LNCAP (cell line): ENCODE data around the gene LTB4R.
A peak's percentile ranks its signal among the peaks of the same experiment; 100 is the strongest.

ENCODE experiments used
- CTCF ChIP-seq: fragments of 450-650 bp; IDR thresholded peaks from 2 replicates; pipeline ENCODE4 v1.5.1; 2017; ENCODE audit warnings: mild to moderate bottlenecking

The LTB4R gene

GRCh38 chr14:24307575-24308341 lies 3.5 kb upstream of the LTB4R start, which contains the start of gene CIDEB:
Gene CIDEB (minus strand): TSS chr14:24307977. CDS start chr14:24307858, 119 bp downstream.
- TF ChIP-seq CTCF, result peak; percentile 99

GRCh38 chr14:24308342-24309124 lies 2.8 kb upstream of the LTB4R start:
- TF ChIP-seq CTCF, result peak; percentile 38

GRCh38 chr14:24309538-24310264 lies 1.6 kb upstream of the LTB4R start, which contains the start of gene LTB4R2:
Gene LTB4R2 (plus strand): TSS chr14:24310140. CDS start chr14:24310665, 525 bp downstream.
- no peak for TF ChIP-seq CTCF

- no peak for TF ChIP-seq CTCF
Observed at GRCh38 chr14:24310265-24310645, 1.0 kb upstream of the LTB4R start.

- no peak for TF ChIP-seq CTCF
Observed at GRCh38 chr14:24311837-24312615, 724 bp downstream of the LTB4R start.

- no peak for TF ChIP-seq CTCF
Observed at GRCh38 chr14:24312736-24313507, 1.6 kb downstream of the LTB4R start.
